PC-3 (cell line): ENCODE measurements around the gene CHRM5.

Experiments
- EZH2 ChIP-seq: fragments of 300-600 bp; sonication (generic); IDR thresholded peaks from one replicate; pipeline ENCODE4 v1.6.1; 2017; ENCODE audit warnings: antibody characterized with exemption, mild to moderate bottlenecking, low read length; ENCODE audit not compliant: unreplicated experiment
- EZH2phosphoT487 ChIP-seq: fragments of 300-600 bp; sonication (generic); IDR thresholded peaks from 2 replicates; pipeline ENCODE4 v1.6.1; 2018; ENCODE audit warnings: mild to moderate bottlenecking, antibody characterized with exemption, low read length, borderline replicate concordance
- TF ChIP-seq, protein P1 (sequence below): fragments of 300-600 bp; sonication (generic); conservative IDR thresholded peaks from 2 replicates; pipeline ENCODE4 v1.5.1; 2017; ENCODE audit warnings: antibody characterized with exemption, low read depth, mild to moderate bottlenecking, low read length

DNA sequence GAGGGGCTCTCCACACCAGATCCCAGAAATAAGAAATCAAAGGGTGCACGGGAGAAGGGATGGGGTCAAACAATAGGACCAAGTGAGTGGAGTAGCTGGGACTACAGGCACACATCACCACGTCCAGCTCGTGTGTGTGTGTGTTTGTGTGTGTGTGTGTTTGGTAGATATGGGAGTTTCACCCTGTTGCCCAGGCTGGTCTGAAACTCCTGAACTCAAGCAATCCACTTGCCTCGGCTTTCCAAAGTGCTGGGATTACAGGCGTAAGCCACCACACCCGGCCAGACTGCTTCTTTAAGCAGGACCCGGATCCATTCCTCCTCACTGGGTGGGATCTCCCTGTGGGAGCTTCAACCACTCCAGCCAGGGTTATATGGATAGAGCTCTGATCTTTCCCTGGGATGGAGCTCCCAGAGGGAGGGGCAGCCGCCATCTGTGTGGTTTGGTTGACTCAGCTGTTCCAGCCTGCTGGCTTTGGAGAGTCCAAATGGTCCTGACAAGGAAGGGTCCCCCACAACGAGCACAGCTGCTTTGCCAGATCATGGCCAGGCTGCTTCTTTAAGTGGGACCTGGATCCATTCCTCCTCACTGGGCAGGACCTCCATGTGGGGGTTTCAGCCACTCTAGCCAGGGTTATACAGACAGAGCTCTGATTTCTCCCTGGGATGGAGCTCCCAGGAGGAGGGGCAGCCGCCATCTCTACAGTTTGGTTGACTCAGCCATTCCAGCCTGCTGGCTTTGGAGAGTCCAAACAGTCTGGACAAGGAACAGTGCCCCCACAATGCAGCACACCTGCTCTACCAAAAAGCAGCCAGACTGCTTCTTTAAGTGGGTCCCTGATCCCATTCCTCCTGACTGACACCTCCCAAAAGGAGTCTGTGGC, 79.8 kb downstream of the CHRM5 start:
- TF ChIP-seq, protein P1, sequence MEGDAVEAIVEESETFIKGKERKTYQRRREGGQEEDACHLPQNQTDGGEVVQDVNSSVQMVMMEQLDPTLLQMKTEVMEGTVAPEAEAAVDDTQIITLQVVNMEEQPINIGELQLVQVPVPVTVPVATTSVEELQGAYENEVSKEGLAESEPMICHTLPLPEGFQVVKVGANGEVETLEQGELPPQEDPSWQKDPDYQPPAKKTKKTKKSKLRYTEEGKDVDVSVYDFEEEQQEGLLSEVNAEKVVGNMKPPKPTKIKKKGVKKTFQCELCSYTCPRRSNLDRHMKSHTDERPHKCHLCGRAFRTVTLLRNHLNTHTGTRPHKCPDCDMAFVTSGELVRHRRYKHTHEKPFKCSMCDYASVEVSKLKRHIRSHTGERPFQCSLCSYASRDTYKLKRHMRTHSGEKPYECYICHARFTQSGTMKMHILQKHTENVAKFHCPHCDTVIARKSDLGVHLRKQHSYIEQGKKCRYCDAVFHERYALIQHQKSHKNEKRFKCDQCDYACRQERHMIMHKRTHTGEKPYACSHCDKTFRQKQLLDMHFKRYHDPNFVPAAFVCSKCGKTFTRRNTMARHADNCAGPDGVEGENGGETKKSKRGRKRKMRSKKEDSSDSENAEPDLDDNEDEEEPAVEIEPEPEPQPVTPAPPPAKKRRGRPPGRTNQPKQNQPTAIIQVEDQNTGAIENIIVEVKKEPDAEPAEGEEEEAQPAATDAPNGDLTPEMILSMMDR: no peak
- TF ChIP-seq EZH2: no peak
- TF ChIP-seq EZH2phosphoT487: no peak
